ENCODE data around the gene RNPS1.
A peak's percentile ranks its signal among the peaks of the same experiment; 100 is the strongest.
"Not testable (repeated sequence)": the region's sequence is repeated elsewhere in the genome, so short reads cannot be mapped to it uniquely, and the experiment has no call there.

Gene RNPS1

DNA sequence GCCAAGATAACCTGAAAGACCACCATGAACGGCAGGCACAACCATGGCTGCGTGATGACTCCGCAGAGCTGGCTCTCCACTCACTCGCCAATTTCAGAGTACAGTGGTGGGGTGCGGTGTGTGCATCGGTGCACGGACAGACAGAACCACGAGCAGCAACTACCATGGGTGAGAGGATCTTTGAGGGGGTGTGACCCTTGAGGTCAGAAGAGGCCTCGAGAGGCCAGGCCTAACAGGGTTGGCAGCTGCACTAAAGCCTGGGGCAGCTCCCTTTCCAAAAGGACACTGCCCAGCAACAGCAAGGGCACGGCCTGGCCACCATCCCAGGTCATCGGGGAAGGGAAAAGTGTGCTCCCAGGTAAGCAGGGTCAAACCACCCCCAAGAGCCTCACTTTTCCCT, 14.6 kb downstream of the RNPS1 start:
- no peak for DNase-seq

DNA sequence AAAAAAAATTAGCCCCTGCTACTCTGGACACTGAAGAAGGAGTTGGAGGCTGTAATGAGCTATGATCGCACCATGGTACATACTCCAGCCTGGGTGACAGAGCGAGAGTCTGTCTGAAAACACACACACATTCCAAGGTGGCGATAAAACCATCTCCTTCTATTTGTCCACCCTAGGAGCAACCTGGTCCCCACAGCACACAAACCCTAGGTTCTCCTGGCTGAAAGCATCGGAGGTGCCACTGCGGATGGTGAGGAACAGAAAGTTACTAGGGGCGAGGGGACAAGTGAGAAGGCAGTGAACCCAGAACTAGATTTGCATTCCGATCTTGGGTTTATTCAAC, 15.1 kb downstream of the RNPS1 start:
- DNase-seq: no peak

DNA sequence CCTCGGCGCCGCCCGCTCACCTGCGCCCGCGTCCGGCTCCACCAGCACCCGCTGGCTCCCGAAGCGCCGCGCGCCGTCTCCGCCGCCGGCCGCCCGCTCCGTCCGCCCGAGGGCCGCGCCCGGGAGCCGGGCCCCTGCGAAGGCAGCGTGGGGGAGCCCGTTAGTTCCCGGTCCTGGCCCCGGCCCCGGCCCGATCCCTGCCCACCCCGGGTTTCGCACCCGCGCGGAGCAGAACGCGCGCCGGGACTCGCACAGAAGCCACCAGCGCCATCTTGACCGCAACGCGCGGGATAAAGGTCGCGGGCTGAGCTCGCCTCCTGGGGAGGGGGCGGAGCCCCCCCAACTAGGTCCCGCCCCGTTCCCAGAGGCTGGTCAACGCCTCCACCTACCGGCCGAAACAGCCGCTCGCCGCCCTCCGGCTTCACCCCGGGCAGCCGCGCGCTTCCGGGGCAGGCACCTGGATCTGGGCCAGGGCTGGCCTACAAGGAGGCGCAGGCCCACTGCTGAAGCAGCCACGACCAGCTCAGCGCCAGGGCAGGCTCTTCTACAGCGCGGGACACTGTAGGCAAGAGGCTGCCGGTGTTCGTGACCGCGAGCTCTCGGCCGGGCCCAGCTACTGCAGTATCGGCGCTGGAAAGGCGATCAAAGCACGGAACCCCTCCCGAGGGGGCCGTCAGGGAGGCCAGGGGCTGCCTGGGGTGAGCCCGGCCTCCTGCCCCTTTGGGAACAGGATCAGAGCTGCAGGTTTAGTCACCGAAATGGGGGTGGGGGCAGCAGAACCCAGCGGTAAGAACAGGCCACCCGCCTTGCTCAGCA, 16.4 kb downstream of the RNPS1 start, which contains the start of gene ECI1:
TSS of gene ECI1 (minus strand) at position 292 of the 816 bp plus-strand sequence. CDS start at position 271, 21 bp downstream.
- DNase-seq: peak; percentile 79

DNA sequence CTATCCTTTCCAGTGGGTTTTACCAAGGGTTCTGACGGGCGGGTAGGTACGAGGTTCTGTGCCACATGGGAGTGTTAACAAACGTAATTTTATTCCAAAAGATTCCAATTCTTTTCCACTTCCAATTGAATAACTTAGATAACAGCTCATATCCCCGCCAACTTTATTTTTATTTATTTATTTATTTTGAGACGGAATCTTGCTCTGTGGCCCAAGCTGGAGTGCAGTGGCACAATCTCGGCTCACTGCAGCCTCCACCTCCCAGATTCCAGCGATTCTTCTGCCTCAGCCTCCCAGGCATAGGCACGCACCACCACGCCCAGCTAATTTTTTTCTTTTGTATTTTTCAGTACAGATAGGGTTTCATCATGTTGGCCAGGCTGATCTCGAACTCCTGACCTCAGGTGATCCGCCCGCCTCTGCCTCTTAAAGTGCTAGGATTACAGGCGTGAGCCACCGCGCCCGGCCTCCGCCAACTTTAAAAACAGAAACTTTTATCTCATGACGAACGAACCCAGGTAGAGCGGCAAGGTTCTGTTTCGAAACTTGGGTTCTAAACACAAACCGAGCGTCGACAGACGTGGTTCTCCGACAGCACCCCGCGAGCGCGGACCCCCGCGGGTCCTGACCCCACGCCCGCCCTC, 17.2 kb downstream of the RNPS1 start:
- no peak for DNase-seq

DNA sequence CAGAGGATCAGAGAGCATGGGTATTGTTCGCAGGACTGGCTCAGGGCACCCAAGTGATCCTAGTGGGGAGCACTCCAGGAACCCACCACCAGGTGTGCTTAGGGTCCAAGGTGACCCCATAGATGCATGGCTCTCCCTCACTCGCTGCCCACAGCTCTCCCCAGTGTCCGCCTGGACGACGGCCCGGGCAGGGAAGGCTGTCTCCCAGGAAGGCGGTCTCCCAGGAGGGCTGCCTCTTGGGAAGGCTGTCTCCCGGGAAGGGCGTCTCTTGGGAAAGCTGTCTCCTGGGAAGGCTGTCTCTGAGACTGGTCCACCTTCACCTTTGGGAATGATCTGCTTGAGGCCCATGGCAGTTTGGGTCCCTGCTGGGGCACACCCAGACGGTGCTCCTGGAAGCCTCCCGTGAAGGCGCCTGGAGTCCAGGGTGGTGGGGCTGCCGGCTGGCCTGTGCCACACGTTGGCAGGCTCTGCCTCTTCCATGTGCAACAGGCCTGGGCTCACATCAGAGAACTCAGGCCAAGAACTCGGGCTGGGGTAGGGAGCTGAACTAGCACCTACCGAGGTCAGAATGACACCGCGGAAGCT, 21.5 kb downstream of the RNPS1 start:
- no peak for DNase-seq

DNA sequence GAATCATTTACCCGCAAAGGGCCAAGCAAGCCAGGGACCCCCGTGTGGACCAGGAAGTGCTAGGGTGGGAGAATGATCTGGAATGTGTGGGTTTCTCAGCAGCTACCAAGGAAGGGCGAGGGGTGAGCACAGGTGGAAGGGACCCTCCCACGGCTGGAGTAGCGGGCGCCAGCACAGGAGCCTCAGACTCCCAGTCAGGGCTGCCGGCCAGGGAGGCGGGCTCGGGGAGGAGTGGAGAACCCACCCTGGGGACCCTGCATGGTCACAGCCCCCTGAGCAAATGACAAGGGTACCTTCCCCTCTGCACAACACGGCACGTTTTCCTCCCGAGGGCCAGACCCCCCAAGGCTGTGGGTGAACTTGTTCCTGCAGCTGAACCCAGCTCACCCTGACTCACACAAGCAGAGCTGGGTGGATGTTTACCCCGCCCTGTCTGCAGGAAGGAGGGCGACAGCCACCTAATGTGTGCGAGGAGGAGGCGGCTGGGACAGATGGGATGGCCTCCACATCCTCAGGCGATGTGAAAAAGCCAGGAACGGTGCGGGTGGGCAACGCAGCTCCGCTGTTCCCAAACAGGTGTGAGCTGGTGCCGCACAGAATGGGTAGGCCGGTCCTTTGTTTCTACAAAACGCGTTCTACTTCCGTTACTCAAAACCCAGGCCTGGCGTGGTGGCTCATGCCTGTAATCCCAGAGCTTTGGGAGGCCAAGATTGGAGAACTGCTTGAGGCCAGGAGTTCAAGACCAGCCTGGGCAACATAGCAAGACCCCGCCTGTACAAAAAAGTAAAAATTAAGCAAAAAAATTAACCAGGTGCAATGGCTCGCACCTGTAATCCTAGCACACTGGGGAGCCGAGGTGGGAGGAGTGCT, 22.8 kb downstream of the RNPS1 start:
- DNase-seq: no peak

DNA sequence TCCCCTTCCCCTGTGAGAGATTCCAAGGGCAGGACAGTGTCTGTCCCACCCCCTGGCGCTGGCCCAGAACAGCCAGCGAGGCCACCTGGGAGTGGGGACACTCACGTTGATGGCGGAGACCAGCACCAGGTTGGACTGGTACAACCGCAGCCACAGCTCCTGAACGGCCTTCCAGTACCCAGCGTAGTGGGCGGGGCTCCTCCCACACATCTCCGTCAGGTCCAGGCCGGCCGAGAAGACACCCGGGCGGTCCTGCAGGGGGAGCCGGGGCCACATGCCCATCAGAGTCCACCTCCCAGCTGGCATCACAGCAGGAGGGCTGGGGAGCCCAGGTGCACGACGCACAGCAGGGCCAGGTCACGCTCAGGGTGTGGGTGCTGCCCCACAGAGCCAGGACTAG, 23.6 kb downstream of the RNPS1 start:
- no peak for DNase-seq

DNA sequence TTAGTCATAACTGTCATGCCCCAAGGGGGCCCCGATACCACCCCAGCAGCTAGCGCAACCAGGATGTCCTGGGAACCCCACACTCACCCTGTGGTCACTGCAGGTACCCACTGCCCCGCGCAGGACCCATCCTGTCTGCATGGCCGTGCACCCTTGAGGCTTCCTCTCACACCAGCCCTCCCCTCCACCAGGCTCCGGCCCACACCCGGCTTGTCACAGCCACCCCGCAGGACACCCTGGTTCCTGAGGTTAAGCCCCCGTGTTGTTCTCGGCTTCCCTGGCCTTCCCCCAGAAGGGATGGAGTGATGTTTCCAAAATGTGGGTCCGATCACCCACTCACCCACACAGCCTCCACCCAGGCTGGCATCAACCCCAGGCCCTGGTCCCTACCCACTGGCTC, 24.1 kb downstream of the RNPS1 start:
- no peak for DNase-seq

DNA sequence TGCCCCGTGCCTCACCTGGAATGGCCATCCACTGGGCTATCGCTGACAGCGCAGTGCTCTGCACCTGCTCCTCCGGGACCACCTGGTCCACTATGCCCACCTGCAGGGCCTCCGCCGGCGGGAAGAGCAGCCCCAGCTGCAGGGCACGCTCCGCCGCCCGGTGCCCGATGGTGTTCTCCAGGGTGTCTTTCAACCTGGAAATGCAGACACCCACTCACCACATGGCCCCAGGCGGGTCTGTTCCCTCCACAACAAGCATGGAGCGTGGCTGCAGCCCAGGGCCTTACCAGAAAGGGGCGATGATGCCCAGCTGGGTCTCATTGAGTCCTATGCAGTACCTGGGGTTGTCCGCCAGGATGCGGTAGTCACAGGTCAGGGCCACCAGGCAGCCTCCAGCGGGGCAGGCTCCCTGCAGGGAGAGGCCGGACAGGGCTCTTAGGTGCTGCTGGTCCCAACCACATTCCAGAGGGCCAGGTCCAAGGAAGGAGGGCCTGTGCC, 24.8 kb downstream of the RNPS1 start:
- no peak for DNase-seq

DNA sequence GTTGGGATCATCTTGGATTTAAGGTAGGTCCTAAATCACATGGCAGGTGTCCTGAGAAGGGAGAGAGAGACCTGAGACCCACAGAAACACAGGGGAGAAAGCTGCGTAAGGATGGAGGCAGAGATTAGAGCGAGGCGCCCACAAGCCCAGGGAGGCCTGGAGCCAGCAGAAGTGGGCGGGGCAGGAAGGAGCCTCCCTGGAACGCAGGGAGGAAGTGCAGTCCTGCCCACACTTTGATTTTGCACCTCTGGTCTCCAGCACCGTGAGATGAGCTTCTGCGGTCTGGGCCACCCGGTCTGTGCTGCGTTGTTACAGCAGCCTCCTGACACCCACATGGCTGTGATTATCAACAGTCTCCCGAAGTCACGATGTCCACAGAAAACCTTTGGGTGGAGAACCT, 25.3 kb downstream of the RNPS1 start:
- DNase-seq: no peak

DNA sequence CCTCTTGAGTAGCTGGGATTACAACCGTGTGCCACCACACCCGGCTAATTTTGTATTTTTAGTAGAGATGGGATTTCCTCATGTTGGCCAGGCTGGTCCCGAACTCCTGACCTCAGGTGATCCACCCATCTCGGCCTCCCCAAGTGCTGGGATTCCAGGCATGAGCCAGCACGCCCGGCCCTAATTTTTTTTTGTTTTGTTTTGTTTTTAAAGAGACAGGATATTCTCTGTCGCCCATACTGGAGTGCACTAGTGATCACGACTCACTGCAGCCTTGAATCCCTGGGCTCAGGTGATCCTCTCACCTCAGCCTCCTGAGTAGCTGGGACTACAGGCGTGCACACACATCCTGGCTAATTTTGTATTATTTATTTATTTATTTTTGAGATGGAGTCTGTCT, 27.6 kb downstream of the RNPS1 start:
- not testable (repeated sequence) for DNase-seq

DNA sequence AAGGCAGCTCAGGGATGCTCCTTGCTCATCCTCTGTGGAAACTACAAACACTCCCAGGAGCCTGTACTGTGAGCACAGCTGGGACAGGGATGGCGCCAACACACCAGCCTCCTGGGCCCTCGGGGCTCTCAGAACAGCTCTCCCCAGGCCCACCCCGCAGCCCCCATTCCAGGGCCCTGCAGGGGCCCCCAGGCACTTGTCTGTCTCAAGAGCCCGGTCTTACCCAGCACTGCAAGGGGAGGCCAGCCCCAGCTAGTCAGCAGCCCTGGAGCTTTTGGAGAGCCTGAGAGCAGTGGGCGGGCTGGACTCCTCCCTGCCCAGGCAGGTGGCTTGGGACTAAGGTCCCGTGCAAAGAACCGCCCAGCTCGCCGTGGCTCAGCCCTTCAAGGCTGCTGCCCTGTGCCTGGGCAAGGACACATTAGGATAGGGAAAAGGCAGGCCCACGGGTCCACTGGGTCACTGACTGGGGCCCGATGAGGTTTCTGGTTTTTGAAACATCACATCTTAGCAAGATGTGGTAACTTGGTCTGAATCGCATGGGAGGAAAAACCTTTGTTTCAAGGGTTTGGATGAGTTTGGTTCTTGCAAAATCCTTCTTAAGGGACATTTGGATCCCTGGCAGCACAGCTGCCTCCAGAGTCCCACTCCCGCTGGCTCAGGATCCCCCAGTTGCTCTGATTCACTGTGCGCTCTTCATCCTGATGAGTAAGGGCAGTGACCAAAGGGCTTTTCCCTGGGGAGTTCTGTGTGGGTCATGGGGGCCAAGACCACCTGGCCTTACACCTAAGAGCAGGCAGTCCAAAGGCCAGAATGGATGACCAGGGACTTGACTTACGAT, 28.9 kb downstream of the RNPS1 start:
- no peak for DNase-seq

DNA sequence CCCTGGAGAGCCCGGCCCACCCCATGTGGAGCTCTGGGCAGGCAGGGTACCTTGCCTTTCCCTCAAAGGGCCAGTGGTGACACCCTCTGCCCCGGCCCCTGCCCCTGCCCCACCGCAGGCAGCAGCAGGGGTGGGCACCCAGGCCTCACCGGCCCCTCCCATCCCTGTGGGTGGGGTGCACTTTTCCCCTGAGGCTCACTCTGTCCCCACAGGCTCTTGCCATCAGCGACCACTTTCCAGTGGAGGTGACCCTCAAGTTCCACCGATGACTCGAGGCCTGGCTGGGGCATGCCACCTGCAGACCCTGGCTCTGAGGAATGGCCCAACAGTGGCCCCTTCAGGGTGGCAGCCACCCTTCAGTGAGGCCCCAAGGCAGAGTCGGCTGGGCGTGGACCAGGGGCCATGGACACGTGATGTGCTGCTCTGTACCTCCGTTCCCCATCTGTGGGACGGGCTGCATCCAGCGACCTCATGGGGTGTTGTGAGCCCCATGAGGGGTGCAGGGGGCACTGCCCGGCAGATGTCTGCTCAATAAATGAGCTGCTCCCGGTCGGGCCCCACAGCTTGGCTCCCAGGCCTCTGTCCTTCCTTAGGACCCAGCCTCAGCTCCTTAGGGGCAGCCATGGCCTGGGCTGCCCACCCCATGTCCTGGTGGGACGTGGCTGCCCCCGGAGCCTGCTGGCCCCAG, 29.6 kb downstream of the RNPS1 start:
- no peak for DNase-seq

DNA sequence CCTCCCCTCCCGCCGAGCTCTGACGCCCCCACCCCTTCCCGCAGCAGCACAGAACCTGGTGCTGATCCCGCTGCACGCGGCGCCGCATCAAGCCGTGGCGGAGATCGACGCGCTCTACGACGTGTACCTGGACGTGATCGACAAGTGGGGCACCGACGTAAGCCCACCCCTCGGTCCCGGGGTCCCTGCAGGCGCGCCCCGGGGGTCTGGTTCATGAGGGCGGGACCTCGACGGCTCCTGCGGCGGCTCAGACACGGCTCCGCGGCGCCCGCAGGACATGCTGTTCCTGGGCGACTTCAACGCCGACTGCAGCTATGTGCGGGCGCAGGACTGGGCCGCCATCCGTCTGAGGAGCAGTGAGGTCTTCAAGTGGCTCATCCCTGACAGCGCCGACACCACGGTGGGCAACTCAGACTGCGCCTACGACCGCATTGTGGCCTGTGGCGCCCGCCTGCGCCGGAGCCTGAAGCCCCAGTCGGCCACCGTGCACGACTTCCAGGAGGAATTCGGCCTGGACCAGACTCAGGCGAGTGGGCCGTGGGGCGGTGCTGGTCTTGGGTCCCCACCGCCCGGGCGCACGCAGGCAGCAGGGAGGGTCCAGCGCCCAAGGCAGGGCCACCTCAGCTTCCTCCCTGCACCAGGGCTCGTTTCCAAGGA, 30.3 kb downstream of the RNPS1 start:
- no peak for DNase-seq

DNA sequence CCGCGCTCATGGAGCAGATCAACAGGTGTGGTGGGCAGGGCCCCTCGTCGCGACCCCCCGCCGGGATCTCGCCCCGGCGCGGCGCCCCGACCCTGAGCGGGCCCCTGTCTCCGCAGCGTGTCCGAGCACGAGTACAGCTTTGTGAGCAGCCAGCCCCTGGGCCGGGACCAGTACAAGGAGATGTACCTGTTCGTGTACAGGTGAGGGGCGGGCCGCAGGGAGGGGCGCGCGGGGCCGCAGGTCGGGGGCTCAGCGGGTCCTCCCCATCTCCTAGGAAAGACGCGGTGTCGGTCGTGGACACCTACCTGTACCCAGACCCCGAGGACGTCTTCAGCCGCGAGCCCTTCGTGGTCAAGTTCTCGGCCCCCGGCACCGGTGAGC, 30.8 kb downstream of the RNPS1 start:
- DNase-seq: no peak

DNA sequence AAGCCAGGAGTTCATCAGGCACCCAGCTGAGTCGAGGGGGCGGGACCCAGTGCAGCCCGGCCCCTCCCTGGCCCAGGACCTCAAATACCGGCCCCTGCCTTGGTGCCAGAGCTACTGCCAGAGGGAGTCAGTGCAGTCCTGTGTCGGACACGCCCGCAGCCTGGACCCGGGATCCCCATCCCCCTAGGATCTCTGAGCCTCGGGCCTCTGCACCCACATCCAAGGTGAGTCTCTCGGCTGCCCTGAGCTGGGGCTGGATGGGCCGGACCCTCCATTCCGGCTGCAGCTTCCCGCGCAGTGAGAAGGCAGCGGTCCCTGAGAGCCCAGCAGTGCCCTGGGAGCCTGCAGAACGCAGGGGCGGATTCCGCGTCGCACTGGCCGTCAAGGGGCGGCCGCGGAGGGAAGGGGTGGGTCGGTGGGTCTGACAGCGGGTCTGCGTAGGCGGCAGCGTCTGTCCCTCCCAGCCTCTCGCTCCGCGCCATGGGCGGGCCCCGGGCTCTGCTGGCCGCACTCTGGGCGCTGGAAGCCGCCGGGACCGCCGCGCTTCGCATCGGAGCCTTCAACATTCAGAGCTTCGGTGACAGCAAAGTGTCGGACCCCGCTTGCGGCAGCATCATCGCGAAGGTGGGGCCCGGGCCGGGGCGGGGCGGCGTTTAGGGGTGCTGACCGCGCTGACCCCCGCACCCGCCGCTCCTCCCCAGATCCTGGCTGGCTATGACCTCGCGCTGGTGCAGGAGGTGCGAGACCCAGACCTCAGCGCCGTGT, 31.4 kb downstream of the RNPS1 start, which contains the start of gene DNASE1L2:
TSS of gene DNASE1L2 (plus strand) at position 108 of the 765 bp plus-strand sequence. CDS start at position 481, 373 bp downstream.
- DNase-seq: no peak

DNA sequence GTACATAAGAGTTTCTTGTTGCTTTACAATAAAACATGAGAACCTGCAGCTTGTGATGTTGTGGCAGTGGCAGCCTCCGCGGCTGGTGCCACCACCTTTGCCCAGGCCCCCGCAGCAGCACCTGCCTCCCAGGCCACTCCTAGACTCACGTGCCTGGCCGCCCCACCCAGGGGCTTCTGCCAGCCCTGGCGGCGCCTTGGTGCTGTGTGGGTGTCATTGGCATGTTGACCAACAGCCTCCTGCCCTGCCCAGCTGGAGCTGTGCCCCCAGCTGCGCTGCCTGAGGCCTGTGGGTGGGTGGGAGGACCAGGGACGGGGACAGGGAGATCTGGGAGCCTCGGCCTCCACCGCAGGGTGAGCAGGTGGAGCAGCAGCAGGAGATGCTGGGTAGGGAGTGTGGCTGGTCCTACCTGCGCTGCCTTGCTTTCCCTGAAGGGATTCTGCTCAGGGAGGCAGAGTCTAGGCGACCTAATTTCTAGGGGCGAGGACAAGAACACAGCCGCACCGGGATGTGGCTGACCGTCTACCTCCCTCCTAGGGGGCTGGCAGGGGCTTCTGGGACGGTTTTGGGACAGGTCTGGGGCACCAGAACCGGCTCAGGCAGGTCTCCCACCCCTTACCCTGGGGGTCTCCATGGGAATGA, 32.1 kb downstream of the RNPS1 start:
- no peak for DNase-seq

DNA sequence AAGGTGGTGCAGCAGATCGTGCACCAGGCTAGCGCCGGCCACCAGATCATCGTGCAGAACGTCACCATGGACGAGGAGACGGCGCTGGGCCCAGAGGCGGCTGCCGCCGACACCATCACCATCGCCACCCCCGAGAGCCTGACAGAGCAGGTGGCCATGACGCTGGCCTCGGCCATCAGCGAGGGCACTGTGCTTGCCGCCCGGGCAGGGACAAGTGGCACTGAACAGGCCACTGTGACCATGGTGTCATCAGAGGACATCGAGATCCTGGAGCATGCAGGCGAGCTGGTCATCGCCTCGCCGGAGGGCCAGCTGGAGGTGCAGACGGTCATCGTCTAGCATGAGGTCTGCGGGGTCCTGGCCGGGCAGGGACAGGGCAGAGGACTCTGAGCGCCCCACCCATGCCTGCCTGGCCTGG, 32.7 kb downstream of the RNPS1 start:
- no peak for DNase-seq

DNA sequence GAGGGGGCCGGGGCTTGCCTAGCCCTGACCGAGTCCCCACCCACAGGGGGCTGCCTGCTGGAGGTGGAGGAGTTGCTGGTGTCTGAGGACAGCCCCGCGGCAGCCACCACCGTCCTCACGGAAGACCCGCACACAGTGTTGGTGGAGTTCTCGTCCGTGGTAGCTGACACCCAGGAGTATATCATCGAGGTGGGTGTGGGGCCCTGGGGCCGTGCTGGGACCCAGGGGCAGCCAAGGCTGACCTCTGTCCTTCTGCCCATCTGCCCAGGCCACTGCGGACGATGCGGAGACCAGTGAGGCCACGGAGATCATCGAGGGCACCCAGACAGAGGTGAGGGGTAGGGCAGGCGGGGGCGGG, 33.1 kb downstream of the RNPS1 start:
- no peak for DNase-seq
